Activated CD4-positive, alpha-beta T cell treated with anti-CD3 and anti-CD28 coated beads, Interleukin-2, amount 50 U/mL, for 16 hours (primary cell): ENCODE data around the gene PIGK.

ENCODE experiments used
- DNase-seq: peaks from one replicate; pipeline ENCODE4 v3.0.0-alpha.2; 2020

PIGK gene

DNA sequence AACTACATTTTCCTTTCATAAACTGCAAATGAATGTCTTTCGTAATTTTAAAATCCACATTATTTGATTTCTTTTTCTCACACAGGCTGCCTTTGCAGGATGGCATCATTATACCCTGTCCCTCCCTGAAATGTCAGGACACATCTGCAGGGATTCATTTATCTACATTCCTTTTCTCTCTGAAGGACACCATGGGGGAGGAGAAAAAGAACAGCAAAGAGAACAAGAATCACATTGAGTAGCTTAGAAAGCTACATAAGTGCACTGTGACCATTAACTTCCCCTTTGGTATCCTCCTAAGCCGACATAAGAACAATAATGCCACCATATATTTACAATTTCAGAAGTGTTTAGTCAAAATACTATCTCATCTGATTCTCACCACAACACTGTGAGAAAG is 129.5 kb downstream of the PIGK start:
- DNase-seq = no peak

DNA sequence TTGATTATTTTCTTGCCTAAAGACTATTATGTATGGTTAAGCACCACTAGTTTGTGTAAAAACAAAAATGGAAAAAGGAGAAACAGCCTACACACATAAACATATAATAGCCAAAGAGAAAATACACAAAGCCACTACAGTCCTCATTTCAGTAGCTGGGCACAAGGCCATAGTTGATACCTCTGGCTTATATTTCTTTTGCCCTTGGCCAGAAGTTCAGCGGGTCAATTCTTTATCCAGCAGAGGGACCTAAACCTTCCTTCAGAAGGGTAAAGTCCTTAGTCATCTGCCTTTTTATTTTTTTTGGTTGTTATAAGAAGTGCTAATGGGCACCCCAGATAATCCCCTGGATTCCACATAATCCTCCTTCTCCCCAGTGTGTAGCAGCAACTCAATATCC is 134.1 kb downstream of the PIGK start:
- no peak for DNase-seq

DNA sequence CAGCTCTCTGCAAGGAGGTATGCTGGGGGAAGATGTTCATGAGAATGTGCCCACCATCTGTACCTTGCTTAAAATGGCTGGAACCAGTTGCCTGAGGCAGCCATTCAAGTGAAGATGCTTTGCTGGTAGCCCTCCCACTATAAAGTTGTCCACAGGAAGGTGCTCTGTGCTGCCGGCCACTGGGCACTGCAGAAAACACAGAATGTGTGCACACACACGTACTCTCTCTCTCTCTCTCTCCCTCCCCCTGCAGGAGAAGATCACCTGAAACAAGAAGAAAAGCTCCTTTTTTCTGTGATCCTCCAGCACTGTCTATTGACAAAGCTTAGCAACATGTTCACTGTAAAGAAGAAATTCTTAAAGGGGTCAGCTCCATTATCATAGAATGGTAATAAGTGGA is 134.8 kb downstream of the PIGK start:
- no peak for DNase-seq

GRCh38 chr1:77081834-77082233 is 137.4 kb downstream of the PIGK start:
- DNase-seq = no peak

DNA sequence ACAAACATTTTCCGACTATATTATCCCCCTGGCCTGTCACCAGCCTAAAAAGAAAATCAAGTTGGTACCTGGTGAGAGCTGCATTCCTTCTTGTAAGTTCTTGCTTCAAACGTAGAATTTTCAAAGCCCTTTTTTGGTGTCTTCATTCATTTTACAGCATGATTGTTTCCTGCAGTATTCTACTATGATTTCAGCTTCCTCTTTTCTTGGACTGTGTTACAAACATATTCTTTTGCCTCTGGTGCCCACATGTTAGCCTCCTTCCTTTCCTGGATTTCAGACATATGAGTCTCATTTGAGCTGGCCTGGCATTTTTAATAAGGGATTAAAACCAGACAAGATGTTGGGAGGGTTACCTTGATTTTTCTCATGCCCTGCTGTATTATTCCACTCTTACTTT is 142.5 kb downstream of the PIGK start:
- no peak for DNase-seq

- DNase-seq = no peak
Observed at GRCh38 chr1:77068013-77068412, 151.2 kb downstream of the PIGK start.

- no peak for DNase-seq
Observed at GRCh38 chr1:77065693-77066342, 153.4 kb downstream of the PIGK start.

DNA sequence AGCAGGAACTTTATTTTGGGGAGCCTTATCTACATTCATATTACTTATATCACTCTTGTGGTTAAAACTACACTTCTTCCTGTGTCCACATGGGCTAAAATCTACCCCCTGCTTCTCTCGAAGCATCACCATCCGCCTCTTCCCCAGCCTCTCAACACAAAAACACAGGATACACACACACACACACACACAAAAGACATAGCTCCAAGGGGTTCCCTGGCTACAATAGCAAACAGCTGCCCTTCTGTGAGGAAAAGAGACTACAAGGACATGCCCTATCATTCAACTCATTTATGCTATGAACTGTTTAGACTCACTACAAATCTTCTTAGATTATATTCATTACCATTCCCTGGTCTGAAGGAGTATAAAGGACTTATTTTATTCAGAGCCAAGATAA is 155.0 kb downstream of the PIGK start:
- no peak for DNase-seq

- no peak for DNase-seq
Observed at GRCh38 chr1:77063118-77063517, 156.1 kb downstream of the PIGK start.

- no peak for DNase-seq
Observed at GRCh38 chr1:77061162-77061561, 158.1 kb downstream of the PIGK start.

DNA sequence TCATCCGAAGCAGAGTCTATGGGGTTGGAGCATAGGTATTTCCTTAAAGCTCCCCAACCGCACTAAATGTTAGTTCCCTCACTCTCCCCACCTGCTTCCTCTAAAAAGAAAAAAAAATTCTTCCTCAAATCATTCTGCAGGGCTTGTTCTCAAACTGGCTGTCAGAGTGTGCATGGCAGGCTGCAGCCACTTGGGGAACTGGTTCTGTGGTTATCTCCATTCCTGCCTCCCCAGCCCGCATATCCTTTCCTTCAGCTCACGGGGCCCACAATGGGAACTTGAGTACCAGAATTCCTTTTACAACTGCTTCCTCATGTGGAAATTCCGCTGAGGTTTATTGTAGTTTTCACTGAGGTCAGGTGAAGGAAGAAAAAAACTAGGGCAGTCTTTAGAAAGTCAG is 159.2 kb downstream of the PIGK start:
- no peak for DNase-seq

GRCh38 chr1:77057994-77058585 is 161.1 kb downstream of the PIGK start:
- DNase-seq = no peak

DNA sequence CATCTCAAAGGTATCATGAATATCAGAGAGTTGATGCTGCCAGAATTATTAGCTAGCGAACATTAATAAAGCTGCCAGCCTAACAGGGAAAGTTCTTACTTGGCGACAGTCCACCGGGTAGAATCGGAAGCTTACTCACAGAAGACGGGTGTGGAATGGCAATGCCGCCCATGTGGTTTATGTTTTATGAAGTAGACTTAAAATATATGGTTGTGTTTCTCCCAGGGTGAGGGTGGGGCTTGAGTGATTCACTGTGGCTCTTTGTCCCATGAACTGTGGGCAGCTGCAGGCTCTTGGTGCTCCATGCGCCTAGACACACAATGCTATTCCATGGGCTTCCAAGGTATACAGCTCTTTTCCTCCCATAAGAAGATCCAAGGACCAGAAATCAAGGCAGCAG is 162.7 kb downstream of the PIGK start:
- DNase-seq = no peak

- DNase-seq = no peak
Observed at GRCh38 chr1:77051425-77051824, 167.8 kb downstream of the PIGK start.

DNA sequence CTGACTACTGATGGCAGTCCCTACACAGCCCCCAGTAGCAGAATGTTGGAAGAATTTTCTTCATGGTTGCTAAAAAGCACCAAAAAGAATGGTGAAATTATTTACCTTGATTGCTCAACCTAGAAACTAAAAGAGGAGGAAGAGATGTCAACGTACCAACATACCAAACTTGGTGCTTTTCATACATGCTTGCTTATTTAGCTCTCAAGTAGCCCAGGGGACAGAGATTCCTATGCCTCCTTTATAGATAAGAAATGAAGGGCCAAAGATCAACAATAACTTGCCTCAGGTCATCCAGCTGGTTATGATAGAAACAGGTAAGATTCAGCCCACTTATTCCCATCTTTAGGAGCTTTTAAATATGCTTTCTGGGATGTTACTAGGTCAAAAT is 170.6 kb downstream of the PIGK start:
- DNase-seq = no peak

GRCh38 chr1:77047978-77048614 is 171.1 kb downstream of the PIGK start:
- DNase-seq = no peak

- DNase-seq = no peak
Observed at GRCh38 chr1:77047575-77047974, 171.7 kb downstream of the PIGK start.

DNA sequence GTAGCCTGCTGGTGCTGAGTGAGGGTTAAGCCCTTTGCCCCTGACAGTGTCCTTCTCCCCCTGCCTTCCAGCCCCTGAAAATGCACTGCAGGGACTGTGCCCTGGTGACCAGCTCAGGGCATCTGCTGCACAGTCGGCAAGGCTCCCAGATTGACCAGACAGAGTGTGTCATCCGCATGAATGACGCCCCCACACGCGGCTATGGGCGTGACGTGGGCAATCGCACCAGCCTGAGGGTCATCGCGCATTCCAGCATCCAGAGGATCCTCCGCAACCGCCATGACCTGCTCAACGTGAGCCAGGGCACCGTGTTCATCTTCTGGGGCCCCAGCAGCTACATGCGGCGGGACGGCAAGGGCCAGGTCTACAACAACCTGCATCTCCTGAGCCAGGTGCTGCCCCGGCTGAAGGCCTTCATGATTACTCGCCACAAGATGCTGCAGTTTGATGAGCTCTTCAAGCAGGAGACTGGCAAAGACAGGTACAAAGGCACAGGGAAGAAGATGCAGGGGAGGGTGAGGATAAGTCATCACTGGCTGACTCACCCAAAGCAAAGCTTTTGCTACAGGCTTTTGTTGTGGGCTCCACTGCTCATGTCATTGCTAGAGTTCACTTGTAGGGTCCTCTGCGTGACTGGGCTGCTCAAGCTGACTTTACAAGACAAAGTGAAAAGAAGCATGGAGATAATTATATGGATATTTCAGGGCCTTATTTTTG is 174.9 kb downstream of the PIGK start:
- DNase-seq = no peak

DNA sequence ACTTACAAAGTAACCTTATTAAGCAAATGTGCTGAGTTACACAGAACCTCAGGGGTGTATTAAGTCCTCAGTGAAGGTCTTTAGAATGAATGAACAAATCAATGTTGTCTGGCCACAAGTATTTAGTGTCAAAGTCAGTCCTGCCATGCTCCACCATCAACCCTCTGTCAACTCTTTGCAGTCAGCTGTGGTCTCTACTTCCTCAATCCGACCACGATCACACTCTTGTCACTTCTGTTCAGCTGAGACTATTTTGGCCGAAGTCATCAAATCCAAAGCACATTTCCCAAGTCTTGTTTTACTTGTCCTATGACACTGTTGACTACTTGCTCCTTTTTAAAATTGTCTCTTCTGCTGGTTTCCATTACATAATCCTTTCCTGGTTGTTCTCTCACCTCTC is 178.4 kb downstream of the PIGK start:
- DNase-seq = no peak

DNA sequence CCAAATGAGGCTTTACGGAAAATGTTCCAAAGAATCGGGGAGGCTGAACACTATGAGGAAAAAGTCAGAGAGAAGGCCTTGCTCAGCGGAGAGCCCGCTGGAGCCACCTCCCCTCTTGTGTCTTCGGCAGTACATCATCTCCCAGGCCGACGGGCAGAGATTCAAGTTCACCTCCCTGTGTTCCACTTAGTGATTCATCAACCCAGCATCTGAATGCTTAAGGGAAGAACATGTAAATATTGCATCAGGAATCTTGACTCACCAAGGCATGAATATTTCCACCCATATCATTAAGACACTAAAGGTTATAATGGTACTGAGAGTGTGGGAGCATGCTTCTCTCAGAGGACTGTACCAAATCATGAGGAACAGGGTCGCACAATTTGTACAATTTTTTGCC is 179.5 kb downstream of the PIGK start:
- DNase-seq = no peak

DNA sequence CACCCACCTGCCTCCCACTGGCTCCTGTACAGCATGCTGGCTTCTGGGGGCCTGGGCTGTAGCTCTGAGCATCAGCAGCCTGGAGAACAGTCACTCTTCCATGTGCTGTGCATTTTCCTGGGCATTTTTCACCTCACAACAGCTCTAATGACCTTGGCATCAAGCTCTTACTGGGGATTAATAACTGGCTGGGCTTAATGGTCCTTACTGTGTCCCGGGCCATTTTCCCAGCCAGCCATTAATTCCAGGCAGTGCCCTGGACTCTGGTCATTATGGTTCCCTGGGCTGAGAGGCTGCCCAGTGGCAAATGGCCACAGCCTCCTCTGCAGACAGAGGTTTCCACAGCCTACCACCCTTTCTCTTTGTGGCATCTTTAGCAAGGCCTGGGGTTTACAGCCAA is 180.1 kb downstream of the PIGK start:
- DNase-seq = no peak
